NCI-H526 (cell line): ENCODE measurements around the gene PHETA1.
"Not testable (repeated sequence)": the region's sequence is repeated elsewhere in the genome, so short reads cannot be mapped to it uniquely, and the experiment has no call there.

Experiments
- DNase-seq, 2 experiments: peaks; one replicate each; lab custom pipeline; 2025; lab: John Stamatoyannopoulos, UW

The PHETA1 gene

DNA sequence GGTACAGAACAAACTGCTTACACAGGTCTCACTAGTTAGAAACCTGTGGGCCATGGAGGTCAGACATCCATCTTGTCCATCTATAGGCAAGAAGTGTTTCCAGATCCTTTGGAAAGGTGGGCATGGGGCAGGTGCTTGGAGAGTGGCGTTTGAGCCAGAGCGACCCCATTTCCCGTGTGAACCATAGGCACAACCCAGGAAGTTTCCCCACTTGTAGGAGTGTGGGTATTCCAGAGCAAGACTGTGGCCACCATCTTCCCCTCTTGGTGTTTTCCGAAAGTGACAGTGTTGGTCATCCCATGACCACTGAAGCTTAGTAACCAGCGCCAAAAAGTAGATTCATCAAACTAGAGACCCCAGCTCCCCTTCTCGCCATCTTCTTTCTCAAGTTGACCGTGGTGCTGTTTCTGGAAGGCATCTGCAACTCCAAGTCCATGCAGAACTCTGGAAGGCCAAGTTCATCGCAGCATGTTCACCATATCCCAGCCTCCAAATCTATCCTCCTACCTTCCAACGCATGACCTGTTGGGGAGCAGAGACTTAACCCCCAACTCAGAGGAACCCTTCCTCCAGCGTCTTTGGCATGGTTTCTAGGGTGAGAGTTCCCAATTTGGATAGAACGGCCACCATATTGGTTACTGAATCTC lies 19.7 kb downstream of the PHETA1 start:
- no peak for DNase-seq

GRCh38 chr12:111347891-111348644 lies 20.8 kb downstream of the PHETA1 start:
- DNase-seq = no peak

DNA sequence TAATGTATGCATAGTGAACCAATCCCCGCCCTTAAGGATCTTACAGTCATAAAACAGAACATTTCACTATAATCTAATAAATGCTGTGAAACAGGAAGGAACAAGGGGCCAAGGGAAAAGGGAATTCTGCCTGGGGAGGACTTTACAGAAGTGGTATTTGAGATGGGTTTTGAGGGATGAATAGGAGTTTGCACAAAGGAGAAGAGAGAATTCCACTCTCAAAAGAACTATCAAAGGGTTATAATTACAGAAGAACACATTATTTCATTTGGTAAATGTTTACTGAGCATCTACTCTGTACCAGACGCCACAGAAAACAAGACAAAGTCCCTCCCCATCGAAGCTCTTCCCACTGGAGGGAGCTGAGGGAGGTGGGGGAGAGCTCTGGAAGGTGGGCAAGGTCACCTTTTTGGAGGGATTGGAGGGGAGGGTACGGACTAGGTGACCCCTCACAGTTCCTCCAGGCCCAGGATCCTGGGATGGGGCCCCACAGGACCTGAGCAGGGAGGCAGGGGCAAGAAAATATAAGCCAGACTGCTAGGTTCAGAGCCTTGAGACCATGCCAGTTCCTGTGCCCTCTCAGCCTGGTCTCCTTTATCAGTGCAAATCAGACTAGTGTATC lies 24.5 kb downstream of the PHETA1 start:
- no peak for DNase-seq

GRCh38 chr12:111343181-111343580 lies 25.7 kb downstream of the PHETA1 start:
- DNase-seq = no peak

- DNase-seq = no peak
Measured at GRCh38 chr12:111342376-111342775, 26.5 kb downstream of the PHETA1 start.

DNA sequence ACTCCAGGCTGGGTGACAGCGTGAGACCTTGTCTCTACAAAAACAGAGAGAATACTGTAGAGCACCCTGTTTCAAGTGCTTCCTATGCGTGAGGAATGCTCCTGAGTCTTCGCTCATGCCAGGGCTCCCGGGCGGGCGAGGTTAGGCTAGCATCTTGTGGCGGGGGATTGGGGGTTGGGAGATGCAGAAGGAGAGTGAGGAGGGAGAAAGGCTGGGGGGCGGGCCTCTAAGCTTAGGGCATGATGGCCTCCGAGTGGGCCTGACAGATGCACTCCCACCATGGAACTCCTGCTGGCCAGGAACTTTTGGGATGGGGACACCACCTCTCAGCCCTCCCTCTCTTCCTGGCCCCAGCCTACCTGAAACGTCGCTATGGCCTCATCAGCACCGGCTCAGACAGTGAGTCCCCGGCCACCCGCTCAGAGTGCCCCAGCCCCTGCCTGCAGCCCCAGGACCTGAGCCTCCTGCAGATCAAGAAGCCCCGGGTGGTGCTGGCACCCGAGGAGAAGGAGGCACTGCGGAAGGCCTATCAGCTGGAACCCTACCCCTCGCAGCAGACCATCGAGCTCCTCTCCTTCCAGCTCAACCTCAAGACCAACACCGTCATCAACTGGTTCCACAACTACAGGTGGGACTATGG lies 27.3 kb downstream of the PHETA1 start:
- DNase-seq = no peak

- DNase-seq = not testable (repeated sequence)
Measured at GRCh38 chr12:111340680-111341079, 28.2 kb downstream of the PHETA1 start.

- DNase-seq = no peak
Measured at GRCh38 chr12:111340231-111340630, 28.7 kb downstream of the PHETA1 start.

- no peak for DNase-seq
Measured at GRCh38 chr12:111339321-111339938, 29.5 kb downstream of the PHETA1 start.

DNA sequence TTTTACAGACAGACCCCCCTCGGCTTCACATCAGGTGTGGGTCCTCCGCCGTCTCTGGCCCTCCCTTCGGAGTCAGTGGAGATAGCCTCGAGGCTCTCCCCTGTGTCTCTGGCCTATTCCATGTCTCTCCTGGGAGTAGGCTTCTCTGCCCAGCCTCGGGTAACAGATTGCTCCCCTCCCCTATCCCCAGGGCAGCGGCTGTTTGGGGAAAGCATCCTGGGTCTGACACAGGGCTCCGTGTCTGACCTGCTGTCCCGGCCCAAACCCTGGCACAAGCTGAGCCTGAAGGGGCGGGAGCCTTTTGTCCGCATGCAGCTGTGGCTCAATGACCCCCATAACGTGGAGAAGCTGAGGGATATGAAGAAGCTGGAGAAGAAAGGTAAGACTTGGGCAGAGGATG lies 30.8 kb downstream of the PHETA1 start:
- DNase-seq = no peak

DNA sequence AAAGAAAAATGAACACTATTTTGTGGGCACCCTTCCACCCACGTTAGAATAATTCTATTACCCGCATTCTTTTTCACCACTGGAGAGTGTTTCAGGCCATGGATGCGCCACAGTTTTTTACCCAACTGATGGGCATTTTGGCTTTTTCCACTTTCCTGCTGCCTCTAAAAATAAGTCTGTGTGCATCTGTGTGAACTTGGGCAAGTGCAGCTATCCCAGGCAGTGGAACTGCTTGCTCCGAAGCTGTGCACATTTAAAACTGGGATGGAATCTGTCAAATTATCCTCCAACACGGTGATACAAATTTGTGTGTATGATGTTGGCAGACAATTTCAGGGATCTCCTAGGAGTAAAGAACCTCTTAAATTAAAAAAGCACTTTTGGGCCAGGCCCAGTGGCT lies 31.5 kb downstream of the PHETA1 start:
- no peak for DNase-seq

DNA sequence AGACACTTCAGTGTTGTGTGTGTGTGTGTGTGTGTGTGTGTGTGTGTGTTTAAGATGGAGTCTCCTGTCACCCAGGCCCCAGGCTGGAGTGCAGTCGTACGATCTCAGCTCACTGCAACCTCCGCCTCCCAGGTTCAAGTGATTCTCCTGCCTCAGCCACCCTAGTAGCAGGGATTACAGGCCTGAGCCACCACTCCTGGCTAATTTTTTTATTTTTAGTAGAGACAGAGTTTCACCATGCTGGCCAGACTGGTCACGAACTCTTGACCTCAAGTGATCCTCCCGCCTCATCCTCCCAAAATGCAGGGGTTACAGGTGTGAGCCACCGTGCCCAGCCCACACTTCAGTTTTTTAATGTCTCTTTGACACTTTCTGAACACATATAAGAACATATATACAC lies 32.5 kb downstream of the PHETA1 start:
- DNase-seq = not testable (repeated sequence)

- no peak for DNase-seq
Measured at GRCh38 chr12:111335811-111336210, 33.1 kb downstream of the PHETA1 start.

GRCh38 chr12:111335301-111335700 lies 33.6 kb downstream of the PHETA1 start:
- not testable (repeated sequence) for DNase-seq

GRCh38 chr12:111334393-111334915 lies 34.4 kb downstream of the PHETA1 start:
- DNase-seq = no peak

GRCh38 chr12:111330800-111331752 lies 37.8 kb downstream of the PHETA1 start:
- DNase-seq = peak; percentile 20 to 58

DNA sequence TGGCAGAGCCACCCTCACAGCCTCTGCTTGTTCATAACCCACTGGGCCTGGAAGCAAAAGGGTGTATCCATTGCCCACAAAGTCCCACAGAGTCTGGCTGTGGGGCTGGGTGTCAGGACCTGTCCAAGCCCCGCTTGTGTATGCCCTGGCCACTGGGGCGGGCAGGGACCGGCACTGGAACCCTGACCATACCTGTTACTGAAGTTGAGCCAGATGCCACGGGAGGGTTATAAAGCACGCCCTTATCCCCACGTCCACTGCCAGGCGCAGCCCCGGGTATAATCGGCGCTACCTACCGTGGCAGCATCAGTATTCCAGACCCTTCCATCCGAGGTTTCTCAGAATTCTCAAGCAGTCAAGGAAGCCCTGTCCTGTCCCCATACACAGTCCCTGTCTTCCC lies 40.8 kb downstream of the PHETA1 start:
- DNase-seq = no peak

GRCh38 chr12:111327474-111327873 lies 41.4 kb downstream of the PHETA1 start:
- DNase-seq = no peak

GRCh38 chr12:111322336-111323250 lies 46.3 kb downstream of the PHETA1 start:
- no peak for DNase-seq

DNA sequence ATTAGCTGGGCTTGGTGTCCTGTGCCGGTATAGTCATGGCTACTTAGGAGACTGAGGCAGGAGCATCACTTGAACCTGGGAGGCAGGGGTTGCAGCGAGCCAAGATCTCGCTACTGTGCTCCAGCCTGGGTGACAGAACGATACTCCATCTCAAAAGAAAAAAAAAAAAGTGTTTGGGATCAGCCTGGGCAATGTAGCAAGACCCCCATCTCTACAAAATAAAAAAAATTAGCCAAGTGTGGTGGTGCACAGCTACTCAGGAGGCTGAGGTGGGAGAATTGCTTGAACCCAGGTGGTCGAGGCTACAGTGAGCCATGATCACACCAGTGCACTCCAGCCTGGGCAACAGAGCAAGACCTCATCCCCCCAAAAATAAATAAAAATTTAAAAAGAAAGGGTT lies 47.6 kb downstream of the PHETA1 start:
- DNase-seq = no peak
